Measurements from ENCODE around the gene SH3BP1. TPM values are rescaled to one million over a fixed set of nuclear protein-coding genes. Genes with fewer than 3 reads are reported as not detected.

SH3BP1 gene
- total and polyA plus RNA-seq, 2 of the 13 experiments (the other 11 are each of a cell fraction or from before 2014, with no cell fraction given): 8.4 to 18.5 TPM

DNA sequence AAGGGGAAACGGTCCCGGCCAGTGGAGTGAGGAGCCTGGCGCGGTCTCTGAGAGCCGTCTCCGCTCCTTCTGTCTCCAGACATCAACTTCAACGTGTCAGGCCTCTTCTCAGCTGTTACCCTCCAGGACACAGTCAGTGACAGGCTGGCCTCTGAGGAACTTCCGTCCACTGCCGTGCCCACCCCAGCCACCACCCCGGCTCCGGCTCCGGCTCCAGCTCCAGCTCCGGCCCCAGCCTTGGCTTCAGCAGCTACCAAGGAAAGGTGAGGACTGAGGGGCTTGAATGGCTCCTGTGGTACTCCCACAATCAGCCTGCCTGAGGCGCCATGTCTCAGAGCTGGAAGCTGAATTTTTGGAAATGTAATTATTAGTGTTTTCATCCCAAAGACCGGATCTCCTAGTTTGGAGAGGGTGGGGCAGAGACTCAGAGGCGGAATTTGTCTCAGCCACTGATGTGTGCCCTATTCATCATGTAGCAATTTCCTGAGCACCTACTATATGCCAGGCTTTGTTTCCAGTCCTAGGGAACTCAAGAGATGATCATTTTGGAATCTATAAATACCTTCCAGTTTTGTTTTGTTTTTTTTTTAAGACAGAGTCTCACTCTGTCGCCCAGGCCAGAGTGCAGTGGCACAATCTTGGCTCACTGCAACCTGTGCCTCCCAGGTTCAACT lies 11.1 kb downstream of the SH3BP1 start:
- TF ChIP-seq ZNF503 (CRISPR knock-in tag; IDR thresholded peaks at IDR 0.05) (no peak), ZNF552 (CRISPR knock-in tag; IDR thresholded peaks at IDR 0.05; ENCODE audit: borderline replicate concordance) (no peak)
- TF ChIP-seq, protein P1, sequence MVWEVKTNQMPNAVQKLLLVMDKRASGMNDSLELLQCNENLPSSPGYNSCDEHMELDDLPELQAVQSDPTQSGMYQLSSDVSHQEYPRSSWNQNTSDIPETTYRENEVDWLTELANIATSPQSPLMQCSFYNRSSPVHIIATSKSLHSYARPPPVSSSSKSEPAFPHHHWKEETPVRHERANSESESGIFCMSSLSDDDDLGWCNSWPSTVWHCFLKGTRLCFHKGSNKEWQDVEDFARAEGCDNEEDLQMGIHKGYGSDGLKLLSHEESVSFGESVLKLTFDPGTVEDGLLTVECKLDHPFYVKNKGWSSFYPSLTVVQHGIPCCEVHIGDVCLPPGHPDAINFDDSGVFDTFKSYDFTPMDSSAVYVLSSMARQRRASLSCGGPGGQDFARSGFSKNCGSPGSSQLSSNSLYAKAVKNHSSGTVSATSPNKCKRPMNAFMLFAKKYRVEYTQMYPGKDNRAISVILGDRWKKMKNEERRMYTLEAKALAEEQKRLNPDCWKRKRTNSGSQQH (CRISPR knock-in tag; IDR thresholded peaks at IDR 0.05; ENCODE audit: low read depth): no peak
- FAIRE-seq: no peak
- POLR2A ChIA-PET: no interaction called here
- no peaks in the 10 kb centered on the region for H3K27me3 ChIP-seq (ENCODE audit: control insufficient read depth in 1 of 2, insufficient read depth in 2 of 2, low read length in 2 of 2)
- in situ Hi-C loops (cut with HindIII; ENCODE audit: extremely low pct_ligation_motif_present, low pct_unique_long_range_greater_than_20kb) (no loop called here), intact Hi-C loops (cut with micrococcal nuclease; ENCODE audit: unreplicated experiment) (loop anchor here (10.0 kb wide), 1 partner anchor 154 kb away; the partner anchor contains the start of gene GCAT)
- WGBS (ENCODE audit: low lambda C conversion rate): 95% methylated on average over 4 of the region's 17 CpGs
- no peaks in the 10 kb centered on the region for H3K79me2 ChIP-seq (ENCODE audit: insufficient read depth, low read length)
- CTCF ChIA-PET (ENCODE audit: low intra/inter-chr PET ratio, low total read pairs): no interaction called here
- no peak overlapping the region for H3K9ac ChIP-seq (ENCODE audit: insufficient read depth, low read depth, low read length)
- ATAC-seq: no peak
- H3K27ac ChIP-seq (ENCODE audit: extremely low read length, insufficient read depth, low read length): no peak overlapping the region
- no peak overlapping the region for H3K4me3 ChIP-seq (replicated peaks in 1 of 3; ENCODE audit: insufficient read depth in 1 of 3, low read depth in 2 of 3, low read length in 3 of 3)
- peaks cover 15 to 36% of the 10 kb centered on the region in 2 experiments; a peak in 4 of 5 replicates for H3K36me3 ChIP-seq (replicated peaks in 1 of 2; ENCODE audit: control insufficient read depth in 1 of 2, insufficient read depth in 2 of 2, low read length in 2 of 2)
- no peak overlapping the region for H2AFZ ChIP-seq (ENCODE audit: low read length)
- no peak overlapping the region for H3K4me2 ChIP-seq (ENCODE audit: low read depth, low read length)
- H3K9me3 ChIP-seq (ENCODE audit: low read length): no peaks in the 10 kb centered on the region
- H3K4me1 ChIP-seq (ENCODE audit: insufficient read depth, low read length): 0 out of 2 replicates have a peak, but pooled peaks cover 6% of the 10 kb centered on the region
- no TSS peak for BruUV-seq (replicated peaks)
- H4K20me1 ChIP-seq (ENCODE audit: insufficient read depth, low read length): no peaks in the 10 kb centered on the region
- DNase-seq (ENCODE audit: low spot score): no peak

Measured in HepG2 (cell line).